AG10803 (cell line): ENCODE data around the gene FAIM2.

Source experiments
- DNase-seq: peaks from one replicate; pipeline ENCODE4 v3.0.0; 2010; ENCODE audit warnings: low read depth
- H3K4me3 ChIP-seq: 2 replicates; pipeline ENCODE4 v1.5.1; 2011; ENCODE audit warnings: mild to moderate bottlenecking, low read length, control low read depth
- CTCF ChIP-seq: conservative IDR thresholded peaks from 2 replicates; pipeline ENCODE4 v1.5.1; 2011; ENCODE audit warnings: mild to moderate bottlenecking, low read length, control low read depth, inconsistent platforms

FAIM2 gene

GRCh38 chr12:49948866-49949845 lies 45.5 kb upstream of the FAIM2 start:
- no peak for TF ChIP-seq CTCF
- no peak overlapping the region for H3K4me3 ChIP-seq
- no peak for DNase-seq

- no peak overlapping the region for H3K4me3 ChIP-seq
- no peak for DNase-seq
- no peak for TF ChIP-seq CTCF
Observed at GRCh38 chr12:49947593-49948226, 44.0 kb upstream of the FAIM2 start.

DNA sequence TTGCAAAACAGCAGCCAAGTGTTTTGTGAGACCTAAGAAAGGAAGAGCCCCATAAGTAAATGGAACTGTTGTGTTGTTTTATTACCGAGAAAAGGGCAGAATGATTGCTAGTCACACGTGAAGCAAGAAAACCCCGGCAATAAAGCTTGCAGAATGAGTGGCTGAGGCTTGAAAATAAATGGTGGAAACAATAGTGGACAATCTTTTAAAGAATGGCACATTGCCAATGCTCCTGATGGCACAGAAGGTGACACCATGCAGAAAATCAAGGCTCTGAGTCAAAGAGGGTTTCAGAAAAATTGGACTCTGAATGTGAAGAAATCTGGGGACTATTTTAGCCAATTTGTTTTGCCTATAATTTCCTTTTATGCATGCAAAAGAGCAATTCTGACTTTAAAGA lies 42.8 kb upstream of the FAIM2 start:
- TF ChIP-seq CTCF: no peak
- DNase-seq: no peak
- H3K4me3 ChIP-seq: no peak overlapping the region

- no peak for TF ChIP-seq CTCF
- H3K4me3 ChIP-seq: no peak overlapping the region
- no peak for DNase-seq
Observed at GRCh38 chr12:49946086-49946485, 42.4 kb upstream of the FAIM2 start.

DNA sequence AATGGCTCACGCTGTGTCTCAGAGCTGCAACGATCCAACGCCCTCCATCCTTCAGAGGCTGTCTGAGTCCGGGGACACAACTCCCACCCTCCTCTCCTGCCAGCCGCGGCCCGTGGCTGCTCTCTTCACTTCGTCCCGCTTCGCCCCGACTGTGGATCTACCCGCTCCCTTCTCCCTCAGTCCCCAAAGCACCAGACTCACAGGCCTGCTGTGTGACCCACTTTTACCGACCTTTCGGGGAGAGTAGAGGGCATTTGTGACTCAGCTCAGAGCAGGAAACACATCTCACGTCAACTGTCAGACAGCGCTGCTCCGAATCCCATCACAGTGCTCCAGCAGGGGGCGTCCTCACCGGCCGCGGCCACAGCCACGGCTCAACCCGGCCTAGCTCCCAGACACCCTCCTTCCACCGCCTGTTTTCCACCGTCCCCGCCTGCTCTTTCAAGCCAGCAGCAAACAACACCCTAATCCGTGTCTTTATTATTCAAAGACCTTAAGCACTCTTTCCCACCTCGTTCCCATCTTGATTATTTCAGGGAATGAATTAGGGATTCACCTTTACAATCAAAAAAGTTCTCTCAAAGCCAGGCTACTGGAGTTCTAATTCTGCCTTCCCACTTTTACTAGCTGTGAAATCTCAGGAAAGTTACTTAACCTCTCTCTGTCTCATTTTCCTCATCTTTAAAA lies 41.8 kb upstream of the FAIM2 start:
- peak; percentile 87 for TF ChIP-seq CTCF
- H3K4me3 ChIP-seq: peak overlapping the region; percentile 39
- DNase-seq: peak; percentile 65

GRCh38 chr12:49944718-49945117 lies 41.0 kb upstream of the FAIM2 start:
- TF ChIP-seq CTCF: no peak
- no peak for DNase-seq
- H3K4me3 ChIP-seq: no peak overlapping the region
